AG09309 (cell line): ENCODE data around the gene PPP6R2.
"Not testable (repeated sequence)": the region's sequence is repeated elsewhere in the genome, so short reads cannot be mapped to it uniquely, and the experiment has no call there.

Experiments
- DNase-seq: peaks from one replicate; pipeline ENCODE4 v3.0.0-alpha.2; 2010; ENCODE audit warnings: low read depth
- H3K4me3 ChIP-seq: 2 replicates; pipeline ENCODE4 v1.5.1; 2011; ENCODE audit warnings: mild to moderate bottlenecking, low read depth, low read length, moderate library complexity; ENCODE audit not compliant: control insufficient read depth
- TF ChIP-seq, protein P1 (sequence below): IDR thresholded peaks from 2 replicates; pipeline ENCODE4 v1.5.1; 2011; ENCODE audit warnings: mild to moderate bottlenecking, low read depth, low read length, inconsistent platforms; ENCODE audit not compliant: insufficient read depth, control insufficient read depth; ENCODE audit errors: missing control alignments

Gene PPP6R2

DNA sequence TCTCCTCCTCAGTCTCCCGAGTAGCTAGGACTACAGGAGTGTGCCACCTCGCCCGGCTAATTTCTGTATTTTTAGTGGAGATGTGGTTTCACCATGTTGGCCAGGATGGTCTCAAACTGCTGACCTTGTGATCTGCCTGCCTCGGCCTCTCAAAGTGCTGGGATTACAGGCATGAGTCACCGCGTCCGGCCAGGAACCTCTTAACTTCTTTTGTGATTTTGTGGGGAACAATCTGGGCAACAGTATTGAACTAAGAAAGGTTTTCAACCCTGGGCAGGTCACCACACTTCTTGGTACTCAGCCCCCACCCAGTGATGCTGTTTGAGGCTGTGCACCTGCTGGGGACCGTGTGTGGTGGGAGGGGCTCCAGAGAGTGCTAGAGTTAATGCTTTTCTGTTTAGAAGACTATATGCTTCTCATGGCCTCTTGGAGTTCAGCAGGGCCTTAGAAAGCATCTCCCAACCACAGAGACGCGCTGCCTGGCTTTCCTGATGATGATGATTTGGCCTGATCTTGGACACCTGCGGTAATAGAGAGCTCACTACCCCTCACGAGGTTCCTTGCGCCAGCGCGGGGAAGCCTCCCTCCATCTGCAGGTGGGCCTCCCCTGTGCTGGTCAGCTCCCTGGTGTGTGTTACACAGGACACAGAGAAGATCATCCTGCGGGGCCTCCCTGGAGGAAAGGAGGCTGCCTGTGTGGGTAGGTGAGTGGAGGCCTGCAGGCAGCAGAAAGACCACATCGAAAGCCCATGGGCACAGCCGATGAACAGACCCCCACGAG, 17.5 kb upstream of the PPP6R2 start:
- no peak for DNase-seq
- peak overlapping the region; percentile 62 for H3K4me3 ChIP-seq
- TF ChIP-seq, protein P1, sequence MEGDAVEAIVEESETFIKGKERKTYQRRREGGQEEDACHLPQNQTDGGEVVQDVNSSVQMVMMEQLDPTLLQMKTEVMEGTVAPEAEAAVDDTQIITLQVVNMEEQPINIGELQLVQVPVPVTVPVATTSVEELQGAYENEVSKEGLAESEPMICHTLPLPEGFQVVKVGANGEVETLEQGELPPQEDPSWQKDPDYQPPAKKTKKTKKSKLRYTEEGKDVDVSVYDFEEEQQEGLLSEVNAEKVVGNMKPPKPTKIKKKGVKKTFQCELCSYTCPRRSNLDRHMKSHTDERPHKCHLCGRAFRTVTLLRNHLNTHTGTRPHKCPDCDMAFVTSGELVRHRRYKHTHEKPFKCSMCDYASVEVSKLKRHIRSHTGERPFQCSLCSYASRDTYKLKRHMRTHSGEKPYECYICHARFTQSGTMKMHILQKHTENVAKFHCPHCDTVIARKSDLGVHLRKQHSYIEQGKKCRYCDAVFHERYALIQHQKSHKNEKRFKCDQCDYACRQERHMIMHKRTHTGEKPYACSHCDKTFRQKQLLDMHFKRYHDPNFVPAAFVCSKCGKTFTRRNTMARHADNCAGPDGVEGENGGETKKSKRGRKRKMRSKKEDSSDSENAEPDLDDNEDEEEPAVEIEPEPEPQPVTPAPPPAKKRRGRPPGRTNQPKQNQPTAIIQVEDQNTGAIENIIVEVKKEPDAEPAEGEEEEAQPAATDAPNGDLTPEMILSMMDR = no peak

DNA sequence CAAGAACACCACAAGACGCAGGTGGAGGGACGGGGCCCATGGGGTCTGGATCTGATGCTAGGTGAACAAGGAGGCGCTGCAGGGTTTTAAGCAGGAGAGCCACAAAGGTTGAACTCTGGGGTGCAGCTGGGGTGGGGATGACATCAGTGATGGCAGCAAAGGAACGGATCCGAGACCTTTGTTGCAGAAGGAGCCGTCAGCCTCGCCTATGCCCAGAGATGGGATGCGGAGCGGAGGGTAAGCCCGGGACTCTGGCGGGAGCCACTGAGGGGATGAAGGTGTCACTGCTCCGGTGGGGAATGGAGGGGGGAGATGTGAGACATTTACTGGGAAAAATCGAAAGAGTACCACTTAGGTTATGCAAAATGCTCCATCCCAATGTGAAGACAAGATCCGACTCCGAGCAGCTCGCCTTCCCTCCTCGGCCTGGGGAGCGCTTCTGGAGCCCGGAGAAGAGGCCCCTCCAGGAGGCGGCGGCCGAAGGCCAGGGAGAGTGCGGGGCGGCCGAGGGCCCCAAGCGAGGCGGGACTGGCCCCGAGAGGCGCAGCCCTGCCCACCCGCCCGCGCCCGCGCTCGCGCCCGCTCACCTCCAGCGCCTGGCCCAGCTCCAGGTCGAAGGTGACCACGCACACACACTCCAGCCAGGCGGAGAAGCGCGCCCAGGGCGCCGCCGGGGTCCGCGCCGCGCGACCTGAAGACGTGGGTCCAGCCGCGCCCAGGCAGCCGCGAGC, 16.7 kb upstream of the PPP6R2 start:
- TF ChIP-seq, protein P1 = no peak
- DNase-seq = no peak
- H3K4me3 ChIP-seq = peak overlapping the region; percentile 62

DNA sequence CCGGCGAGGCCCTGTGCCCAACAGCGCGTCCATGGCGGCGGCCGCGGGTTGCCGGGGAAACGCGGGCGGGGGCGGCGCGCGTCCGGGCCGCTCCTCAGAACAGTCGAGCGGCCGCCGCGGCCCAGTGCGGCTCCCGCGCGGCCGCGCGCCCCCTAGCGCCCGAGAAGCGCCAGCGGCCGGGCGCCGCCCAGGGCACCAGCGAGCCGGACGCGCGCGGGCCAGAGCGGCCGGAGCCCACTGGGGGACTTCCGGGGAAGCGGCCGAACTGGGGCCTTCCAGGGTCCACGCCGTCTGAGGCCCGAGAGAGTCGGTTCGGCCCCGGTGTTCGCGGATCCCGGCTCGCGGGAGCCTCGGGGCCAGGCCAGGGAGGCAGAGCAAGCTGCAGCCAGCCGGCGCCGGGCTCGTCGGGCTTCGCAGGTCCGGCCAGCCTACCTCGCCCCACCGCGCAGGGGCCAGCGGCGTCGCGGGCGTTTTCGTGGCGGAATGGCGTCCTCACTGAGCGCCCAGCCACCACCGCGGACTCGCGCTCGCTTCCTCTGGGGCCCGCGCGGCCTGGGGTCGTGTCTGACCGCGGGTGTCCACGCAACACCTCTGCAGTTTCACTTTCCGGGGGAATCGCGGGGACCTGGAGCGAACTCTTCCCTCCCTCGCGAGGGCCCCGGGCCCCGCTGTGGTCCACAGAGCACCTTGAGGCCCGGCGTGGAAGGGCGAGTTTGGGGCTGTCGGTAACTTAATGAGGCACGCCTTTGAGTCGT, 16.0 kb upstream of the PPP6R2 start, which contains the start of gene DENND6B:
TSS of gene DENND6B (minus strand) at position 57 of the 755 bp plus-strand sequence. CDS start at position 33, 24 bp downstream.
- DNase-seq = no peak
- H3K4me3 ChIP-seq = peak within 1 kb of the TSS; percentile 62
- TF ChIP-seq, protein P1 = peak; percentile 22

DNA sequence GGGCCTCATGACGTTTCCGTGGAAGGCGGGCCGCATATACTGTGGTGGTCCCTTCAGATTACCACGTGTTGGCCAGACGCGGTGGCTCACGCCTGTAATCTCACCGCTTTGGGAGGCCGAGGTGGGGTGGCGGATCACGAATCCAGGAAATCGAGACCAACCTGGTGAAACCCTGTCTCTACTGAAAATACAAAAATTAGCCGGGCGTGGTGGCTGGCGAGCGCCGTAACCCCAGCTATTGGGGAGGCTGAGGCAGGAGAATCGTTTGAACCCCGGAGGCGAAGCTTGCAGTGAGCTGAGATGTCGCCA, 15.5 kb upstream of the PPP6R2 start:
- peak overlapping the region; percentile 52 for H3K4me3 ChIP-seq
- TF ChIP-seq, protein P1 = no peak
- no peak for DNase-seq

DNA sequence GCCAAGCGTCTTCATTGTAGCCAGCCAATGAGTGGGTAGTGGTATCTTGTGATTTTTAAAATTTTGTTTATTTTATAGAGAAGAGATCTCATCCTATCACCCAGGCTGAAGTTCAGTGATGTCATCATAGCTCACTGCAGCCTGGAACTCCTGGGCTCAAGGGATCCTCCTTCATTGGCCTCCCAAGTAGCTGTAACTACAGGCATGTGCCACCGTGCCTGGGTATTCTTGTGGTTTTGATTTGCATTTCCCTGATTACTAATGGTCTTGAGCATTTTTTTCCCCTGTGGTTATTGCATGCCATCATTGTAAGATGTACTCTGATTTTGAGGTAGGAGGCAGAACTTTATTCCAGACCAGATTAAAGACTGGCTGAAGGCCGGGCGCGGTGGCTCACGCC, 13.9 kb upstream of the PPP6R2 start:
- DNase-seq = no peak
- no peak overlapping the region for H3K4me3 ChIP-seq
- TF ChIP-seq, protein P1 = no peak

DNA sequence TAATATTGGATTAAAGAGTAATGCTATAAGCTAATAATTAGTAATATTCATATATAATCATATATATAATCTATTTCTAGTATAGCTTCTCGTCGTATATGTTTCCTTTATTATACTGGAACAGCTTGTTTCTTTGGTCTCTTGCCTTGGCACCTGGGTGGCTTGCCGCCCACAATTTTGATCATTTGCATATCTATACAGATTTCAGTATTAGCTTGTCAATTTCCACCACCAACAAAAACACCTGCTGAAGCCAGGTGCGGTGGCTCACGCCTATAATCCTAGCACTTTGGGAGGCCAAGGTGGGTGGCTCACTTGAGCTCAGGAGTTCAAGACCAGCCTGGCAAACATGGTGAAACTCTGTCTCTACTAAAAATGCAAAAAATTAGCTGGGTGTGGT, 8.7 kb upstream of the PPP6R2 start:
- not testable (repeated sequence) for H3K4me3 ChIP-seq

More for the DNA sequence above, 8.7 kb upstream of the PPP6R2 start:
- not testable (repeated sequence) for DNase-seq
